ENCODE results near the gene NCK1.
"Not testable (repeated sequence)": the region's sequence is repeated elsewhere in the genome, so short reads cannot be mapped to it uniquely, and the experiment has no call there.

Gene NCK1

DNA sequence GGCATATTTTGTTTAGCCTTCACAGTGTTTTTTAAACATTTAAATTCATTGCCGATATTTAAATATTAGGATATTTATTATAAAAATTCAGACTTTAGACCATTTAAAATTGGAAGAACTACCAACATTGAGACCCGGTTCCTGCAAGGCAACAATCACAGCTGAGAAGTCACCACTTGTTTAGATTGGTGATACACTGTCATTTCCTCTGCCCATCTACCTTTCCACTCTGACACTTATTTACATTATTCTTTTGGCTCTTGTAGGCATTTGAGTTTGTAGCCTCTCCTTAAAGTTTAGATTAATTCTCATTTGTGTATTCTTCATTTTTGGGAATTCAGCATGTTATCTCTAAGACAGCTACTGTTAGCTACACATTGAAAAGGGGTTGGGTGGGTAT is 85.5 kb downstream of the NCK1 start:
- no peak for DNase-seq (ENCODE audit: low read depth in 2 of 2)

DNA sequence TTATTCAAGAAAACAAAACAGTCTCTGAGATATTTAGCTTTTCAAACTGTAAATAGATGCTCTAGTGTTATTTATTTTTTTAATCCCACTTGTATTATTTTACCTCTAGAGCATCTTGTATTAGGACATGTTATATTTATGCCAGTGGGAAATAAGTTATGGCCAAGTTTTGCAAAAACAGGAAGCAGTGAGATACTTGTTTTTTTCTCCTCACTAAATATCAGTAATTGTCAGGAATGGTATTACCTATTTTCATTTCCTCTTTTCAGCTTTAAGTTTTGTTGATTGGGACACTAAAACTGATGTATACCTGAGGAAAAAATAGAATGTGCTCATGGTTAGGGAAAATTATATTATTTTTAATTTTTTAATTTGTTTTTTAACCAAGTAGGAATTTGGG is 87.1 kb downstream of the NCK1 start:
- no peak for DNase-seq (ENCODE audit: low read depth in 2 of 2)

- DNase-seq (ENCODE audit: low read depth in 2 of 2), result no peak
These were observed 87.7 kb downstream of the NCK1 start for GRCh38 chr3:136949708-136950107.

GRCh38 chr3:136950623-136951022 is 88.6 kb downstream of the NCK1 start:
- DNase-seq (ENCODE audit: low read depth in 2 of 2), result no peak

- DNase-seq (ENCODE audit: low read depth in 2 of 2), result no peak
These were observed 90.3 kb downstream of the NCK1 start for GRCh38 chr3:136952292-136952691.

GRCh38 chr3:136954251-136954650 is 92.2 kb downstream of the NCK1 start:
- DNase-seq (ENCODE audit: low read depth in 2 of 2), result no peak

GRCh38 chr3:136954980-136955780 is 93.2 kb downstream of the NCK1 start:
- no peak for DNase-seq (ENCODE audit: low read depth in 2 of 2)

DNA sequence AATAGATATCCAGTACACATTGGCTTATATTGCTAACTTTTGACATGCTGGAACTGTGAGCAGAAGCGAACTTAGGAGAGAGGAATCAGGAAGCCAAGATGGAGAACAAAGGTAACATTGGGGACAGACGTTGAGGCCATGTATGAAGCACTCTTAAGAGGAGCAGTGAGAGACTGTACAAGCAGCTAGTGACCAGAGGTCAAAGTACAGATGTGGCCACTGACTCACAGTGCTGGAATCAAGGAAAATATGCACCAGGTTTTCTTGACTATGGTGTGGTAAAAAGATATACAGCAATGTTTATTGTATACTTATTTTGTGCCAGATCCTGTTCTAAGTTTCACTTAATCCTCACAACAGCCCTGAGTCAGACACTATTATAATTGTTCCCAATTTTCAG is 93.8 kb downstream of the NCK1 start:
- no peak for DNase-seq (ENCODE audit: low read depth in 2 of 2)

GRCh38 chr3:136956971-136957370 is 95.0 kb downstream of the NCK1 start:
- DNase-seq (ENCODE audit: low read depth in 2 of 2), result no peak

DNA sequence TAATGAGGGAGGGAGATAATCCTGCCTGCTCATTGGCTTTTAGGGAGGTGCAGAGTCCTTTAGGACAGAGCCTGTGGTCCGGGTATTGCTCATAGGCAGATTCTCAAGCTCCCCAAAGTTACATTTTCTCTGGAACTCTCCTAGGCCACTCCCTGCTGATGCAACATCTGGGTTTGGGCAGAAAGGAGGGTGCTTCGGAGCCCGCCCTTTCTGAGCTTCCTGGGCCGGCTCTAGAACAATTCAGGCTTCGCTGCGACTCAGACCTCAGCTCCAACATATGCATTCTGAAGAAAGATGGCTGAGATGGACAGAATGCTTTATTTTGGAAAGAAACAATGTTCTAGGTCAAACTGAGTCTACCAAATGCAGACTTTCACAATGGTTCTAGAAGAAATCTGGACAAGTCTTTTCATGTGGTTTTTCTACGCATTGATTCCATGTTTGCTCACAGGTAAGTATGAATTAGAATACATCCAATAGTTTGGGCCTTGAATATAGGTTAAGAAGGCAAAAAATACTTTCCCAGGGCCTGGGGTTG is 95.8 kb downstream of the NCK1 start, which contains the start of gene IL20RB:
Gene IL20RB (plus strand): TSS at position 233 of the 538 bp plus-strand sequence. CDS start 131 bp downstream, at position 364.
- no peak for DNase-seq (ENCODE audit: low read depth in 2 of 2)

DNA sequence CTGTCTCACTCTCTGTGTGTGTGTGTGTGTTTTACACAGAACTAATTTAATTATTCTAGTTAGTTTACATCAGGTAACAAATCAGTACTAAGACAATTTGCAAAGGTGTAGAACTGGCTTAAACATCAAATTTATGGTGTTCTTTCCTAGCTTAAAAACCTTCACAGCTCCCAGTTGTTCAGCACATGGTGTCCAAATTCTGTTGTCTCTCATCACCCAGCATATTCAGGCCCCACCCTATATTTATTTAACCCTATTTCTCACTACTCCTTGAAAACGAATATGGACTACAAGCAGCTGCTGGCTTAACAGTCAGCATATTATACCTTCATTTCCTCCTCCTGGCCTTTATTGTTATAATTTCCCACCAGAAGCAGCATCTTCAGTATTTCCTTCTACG is 96.9 kb downstream of the NCK1 start:
- no peak for DNase-seq (ENCODE audit: low read depth in 2 of 2)

DNA sequence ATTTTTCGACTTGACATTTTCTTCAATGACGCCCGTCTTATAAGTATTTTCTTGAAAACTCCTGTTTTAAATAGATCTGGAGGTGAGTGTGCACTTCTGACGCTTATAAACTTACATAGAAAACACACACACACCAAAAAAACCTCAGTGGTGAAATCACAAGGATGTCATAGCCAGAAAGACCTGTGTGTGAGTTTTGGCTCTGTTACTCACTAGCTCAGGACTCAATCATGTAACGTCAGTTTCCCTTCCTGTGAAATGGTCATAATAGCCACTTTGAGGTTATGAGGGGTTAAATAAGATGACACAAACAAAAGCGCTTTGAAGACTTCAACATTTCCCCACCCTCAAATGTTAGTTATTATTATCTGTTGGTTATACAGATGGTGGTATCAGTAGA is 97.6 kb downstream of the NCK1 start:
- no peak for DNase-seq (ENCODE audit: low read depth in 2 of 2)

DNA sequence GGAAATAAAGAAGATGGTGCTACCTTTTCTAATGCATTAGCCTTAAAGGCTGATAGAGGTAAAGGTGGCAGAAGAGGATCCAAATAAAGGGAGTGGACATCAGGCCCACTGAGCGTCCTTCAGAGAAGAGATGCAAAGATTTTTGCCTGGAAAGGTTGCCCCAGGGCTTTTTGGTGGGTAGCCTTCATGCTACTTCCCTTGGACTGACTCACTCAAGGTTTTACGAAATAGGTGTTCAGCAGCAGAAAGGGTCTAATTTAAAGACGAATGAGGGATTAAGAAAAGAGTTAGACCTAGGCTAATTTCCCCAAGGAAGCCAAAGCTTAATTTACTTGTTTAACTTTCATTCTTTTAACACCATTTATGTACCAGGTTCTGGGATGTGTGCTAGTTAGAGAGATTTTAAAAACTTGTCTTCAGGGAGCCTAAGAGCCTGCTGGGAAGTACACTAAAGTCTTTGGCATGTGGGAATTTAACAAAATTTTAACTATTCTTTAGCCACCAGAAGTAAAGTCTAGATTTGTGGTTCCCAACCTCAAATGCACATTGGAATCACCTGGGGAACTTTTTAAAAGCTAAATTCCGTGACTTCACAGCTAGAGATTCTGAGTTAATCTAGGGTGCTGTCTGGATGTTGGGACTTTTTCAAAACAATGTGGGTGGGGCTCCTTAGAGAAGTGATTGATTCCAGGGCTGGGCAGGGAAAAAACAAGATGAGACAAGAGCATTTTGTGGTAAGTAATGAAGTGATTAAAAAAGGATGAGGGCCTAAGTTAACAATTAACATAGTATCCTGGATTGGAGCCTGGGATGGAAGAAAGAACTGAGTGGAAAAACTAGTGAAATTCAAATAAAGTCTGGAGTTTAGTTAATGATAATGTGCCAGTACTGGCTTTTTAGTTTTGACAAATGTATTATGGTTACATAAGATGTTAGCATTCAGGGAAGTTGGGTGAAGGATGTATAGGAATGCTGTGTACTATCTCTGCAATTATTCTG is 99.1 kb downstream of the NCK1 start:
- no peak for DNase-seq (ENCODE audit: low read depth in 2 of 2)

DNA sequence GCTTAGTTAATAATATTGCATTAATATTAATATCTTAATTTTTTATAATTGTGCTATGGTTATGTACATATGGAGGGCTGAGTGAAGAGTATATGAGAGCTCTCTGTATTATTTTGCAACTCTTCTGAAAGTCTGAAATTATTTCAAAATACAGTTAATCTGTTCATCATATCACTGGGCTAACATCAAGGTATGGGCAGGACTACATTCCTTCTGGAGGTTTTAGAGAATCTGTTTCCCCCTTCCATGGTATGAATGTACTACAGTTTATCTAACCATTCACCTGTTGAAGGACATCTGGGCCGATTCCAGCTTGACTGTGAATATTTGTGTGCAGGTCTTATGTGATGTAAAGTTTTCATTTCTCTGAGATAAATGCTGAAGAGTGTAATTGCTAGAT is 100.9 kb downstream of the NCK1 start:
- DNase-seq (ENCODE audit: low read depth in 2 of 2), result no peak

GRCh38 chr3:136969539-136969938 is 107.5 kb downstream of the NCK1 start:
- DNase-seq (ENCODE audit: low read depth in 2 of 2), result not testable (repeated sequence)

GRCh38 chr3:136973352-136973751 is 111.3 kb downstream of the NCK1 start:
- DNase-seq (ENCODE audit: low read depth in 2 of 2), result no peak

DNA sequence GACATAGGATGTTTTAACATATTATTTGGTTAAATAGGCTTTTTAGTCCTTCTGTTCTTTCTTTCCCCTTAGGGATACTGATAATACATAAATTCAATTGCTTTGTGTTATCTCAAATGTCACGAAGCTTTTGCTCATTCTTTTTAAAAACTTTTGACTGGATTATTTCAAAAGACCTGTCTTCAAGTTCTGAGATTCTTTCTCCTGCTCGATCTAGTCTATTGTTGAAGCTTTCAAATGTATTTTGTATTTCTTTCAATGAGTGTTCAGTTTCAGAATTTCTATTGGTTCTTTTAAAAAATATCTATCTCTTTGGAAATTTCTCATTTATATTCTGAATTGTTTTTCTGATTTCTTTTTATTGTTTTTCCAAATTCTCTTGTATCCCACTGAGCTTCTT is 112.7 kb downstream of the NCK1 start:
- no peak for DNase-seq (ENCODE audit: low read depth in 2 of 2)

GRCh38 chr3:136979204-136979603 is 117.2 kb downstream of the NCK1 start:
- DNase-seq (ENCODE audit: low read depth in 2 of 2), result no peak

DNA sequence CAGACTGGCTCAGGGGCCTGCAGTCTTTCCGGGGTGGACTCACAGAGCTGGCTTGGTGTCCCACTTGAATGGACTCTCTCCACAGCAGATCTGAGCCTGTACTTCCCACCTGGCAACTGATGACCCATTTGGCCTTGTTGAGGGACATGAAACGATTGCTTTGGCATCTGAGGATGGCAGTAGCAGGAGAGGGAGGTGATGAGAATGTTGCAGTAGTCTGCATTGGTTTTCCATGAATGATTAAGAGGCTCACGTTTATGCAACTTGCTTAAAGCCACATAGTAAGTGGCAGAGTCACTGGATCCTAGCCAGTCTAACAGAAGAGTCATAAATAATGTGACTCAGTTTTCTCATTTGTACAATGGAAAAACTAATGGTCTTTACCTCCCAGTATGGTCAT is 117.7 kb downstream of the NCK1 start:
- DNase-seq (ENCODE audit: low read depth in 2 of 2), result no peak

- DNase-seq (ENCODE audit: low read depth in 2 of 2), result no peak
These were observed 120.0 kb downstream of the NCK1 start for GRCh38 chr3:136982033-136982432.

GRCh38 chr3:136982520-136983138 is 120.6 kb downstream of the NCK1 start:
- DNase-seq (ENCODE audit: low read depth in 2 of 2), result no peak

DNA sequence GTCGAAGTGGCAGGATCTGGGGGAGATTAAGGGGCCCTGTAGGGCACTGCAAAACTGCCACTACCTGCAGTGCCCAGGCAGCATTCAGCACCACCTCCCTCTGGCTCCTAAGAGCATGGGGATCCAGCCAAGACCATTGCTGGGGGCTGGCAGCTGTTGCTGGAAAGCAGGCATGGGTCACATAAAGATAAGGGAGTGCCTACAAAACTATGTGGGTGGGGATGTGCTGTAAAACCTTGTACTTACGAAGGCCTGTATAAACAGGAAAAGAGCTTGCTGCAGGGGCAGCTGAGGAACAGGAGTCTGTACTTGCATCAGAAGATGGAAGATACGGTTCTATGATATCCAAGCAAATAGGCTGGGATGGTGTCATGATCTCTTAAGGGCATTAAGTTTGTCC is 122.8 kb downstream of the NCK1 start:
- no peak for DNase-seq (ENCODE audit: low read depth in 2 of 2)

All from stimulated activated CD4-positive, alpha-beta T cell treated with anti-CD3 and anti-CD28 coated beads, Interleukin-15, amount 100 ng/mL, for 48 hours (primary cell).